Activated naive CD4-positive, alpha-beta T cell treated with anti-CD3 and anti-CD28 coated beads, Interleukin-2, amount 50 U/mL, for 72 hours (primary cell): ENCODE results near the gene DOCK3. TPM values are rescaled to one million over a fixed set of nuclear protein-coding genes. Genes with fewer than 3 reads are reported as not detected.
"Not testable (repeated sequence)": the region's sequence is repeated elsewhere in the genome, so short reads cannot be mapped to it uniquely, and the experiment has no call there.

Source experiments
- ATAC-seq, 2 donors: fragments of 150-1000 bp; cut with Tn5 transposase; 2 replicates each; pipeline ENCODE4 v1.10.0; 2021; ENCODE audit warnings: mild to moderate bottlenecking in 2 of 2, moderate library complexity in 2 of 2
- DNase-seq, 2 donors: peaks; one replicate each; pipeline ENCODE4 v3.0.0; 2021 to 2022; ENCODE audit warnings: low spot score in 2 of 2
- H3K27ac Mint-ChIP-seq, 2 donors: one replicate each; pipeline ENCODE4 v1.8.0; 2022; ENCODE audit warnings: mild to moderate bottlenecking in 2 of 2, mixed read lengths in 2 of 2
- H3K36me3 Mint-ChIP-seq, 2 donors: one replicate each; pipeline ENCODE4 v1.8.0; 2022; ENCODE audit warnings: mixed read lengths in 2 of 2
- H3K9me3 Mint-ChIP-seq, 2 donors: one replicate each; pipeline ENCODE4 v1.8.0; 2022; ENCODE audit warnings: mixed read lengths in 2 of 2
- total RNA-seq, 2 donors: library from RNA; stranded (reverse); gene quantifications; one replicate each; pipeline ENCODE4 v1.2.3, GENCODE V29; 2022

DOCK3 gene
- total RNA-seq, 2 donors from 2014 or later, result 4.1 to 4.8 TPM

DNA sequence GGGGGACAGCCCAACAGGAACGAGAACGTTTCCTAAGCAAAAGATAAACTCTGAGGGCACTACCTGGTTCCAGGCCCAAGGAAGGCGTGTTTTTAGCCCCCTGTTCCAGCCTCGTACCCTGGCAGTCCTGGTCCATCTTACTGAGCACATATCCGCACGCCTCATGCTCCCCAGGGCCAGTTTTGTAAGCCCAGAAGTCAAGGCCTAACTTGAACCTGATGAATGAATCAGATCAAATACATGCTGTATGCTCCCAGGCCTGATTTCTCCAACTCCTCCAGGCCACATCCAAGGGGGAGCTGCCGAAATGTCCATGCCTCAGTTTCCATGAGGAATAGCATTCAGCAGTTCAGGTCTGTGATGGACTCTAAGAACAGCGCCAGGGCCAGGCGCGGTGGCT, 14.3 kb upstream of the DOCK3 start:
- H3K9me3 Mint-ChIP-seq, result no peaks in the 10 kb centered on the region
- peak overlapping the region in 1 of 2 donors; percentile 75 for H3K27ac Mint-ChIP-seq
- peak in 1 of 2 donors; percentile 26 for DNase-seq
- no peak for ATAC-seq
- H3K36me3 Mint-ChIP-seq, result no peaks in the 10 kb centered on the region

GRCh38 chr3:50661321-50661837, 13.3 kb upstream of the DOCK3 start:
- H3K9me3 Mint-ChIP-seq, result no peaks in the 10 kb centered on the region
- no peaks in the 10 kb centered on the region for H3K36me3 Mint-ChIP-seq
- ATAC-seq (no peak), DNase-seq (peak in 1 of 2 donors; percentile 16)
- no peak overlapping the region for H3K27ac Mint-ChIP-seq

DNA sequence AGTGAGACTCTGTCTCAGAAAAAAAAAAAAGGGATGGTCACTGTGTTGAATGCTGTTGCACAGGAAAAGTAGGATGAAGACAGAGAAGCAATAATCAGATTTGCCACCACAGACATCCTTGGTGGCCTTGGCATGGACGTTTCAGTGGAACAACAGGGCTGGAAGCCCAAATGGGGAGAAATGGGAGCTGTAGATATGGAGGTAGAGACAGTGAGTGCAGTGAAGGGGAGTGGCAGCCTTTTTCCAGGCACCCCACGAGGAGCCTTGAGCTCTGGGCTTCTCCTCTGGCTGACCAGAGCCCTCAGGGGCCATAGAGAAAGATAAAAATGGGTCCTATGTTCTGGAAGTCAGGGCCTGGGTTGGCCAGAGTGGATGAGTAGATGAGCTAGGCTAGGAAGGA, 12.3 kb upstream of the DOCK3 start:
- no peaks in the 10 kb centered on the region for H3K36me3 Mint-ChIP-seq
- DNase-seq, result no peak
- no peaks in the 10 kb centered on the region for H3K9me3 Mint-ChIP-seq
- no peak for ATAC-seq
- no peak overlapping the region for H3K27ac Mint-ChIP-seq

- Mint-ChIP-seq H3K9me3 (no peaks in the 10 kb centered on the region), H3K27ac (peak overlapping the region; percentile 3), H3K36me3 (no peaks in the 10 kb centered on the region)
- peak; percentile 40 to 58 for ATAC-seq
- no peak for DNase-seq
Observed at GRCh38 chr3:50665081-50665840, 9.5 kb upstream of the DOCK3 start.

DNA sequence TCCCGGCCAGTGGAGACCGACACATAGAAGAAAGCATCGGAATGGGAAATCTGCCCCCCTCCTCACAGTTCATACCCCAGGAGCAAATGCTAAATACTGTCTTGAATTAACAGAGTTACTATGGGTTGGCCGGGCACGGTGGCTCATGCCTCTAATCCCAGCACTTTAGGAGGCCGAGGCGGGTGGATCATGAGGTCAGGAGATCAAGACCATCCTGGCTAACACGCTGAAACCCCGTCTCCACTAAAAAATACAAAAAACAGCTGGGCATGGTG, 8.9 kb upstream of the DOCK3 start:
- H3K36me3 Mint-ChIP-seq, H3K9me3 Mint-ChIP-seq, ATAC-seq: not testable (repeated sequence)
- H3K27ac Mint-ChIP-seq, result peak overlapping the region in 1 of 2 donors; percentile 3
- DNase-seq, result peak in 1 of 2 donors; percentile 34

DNA sequence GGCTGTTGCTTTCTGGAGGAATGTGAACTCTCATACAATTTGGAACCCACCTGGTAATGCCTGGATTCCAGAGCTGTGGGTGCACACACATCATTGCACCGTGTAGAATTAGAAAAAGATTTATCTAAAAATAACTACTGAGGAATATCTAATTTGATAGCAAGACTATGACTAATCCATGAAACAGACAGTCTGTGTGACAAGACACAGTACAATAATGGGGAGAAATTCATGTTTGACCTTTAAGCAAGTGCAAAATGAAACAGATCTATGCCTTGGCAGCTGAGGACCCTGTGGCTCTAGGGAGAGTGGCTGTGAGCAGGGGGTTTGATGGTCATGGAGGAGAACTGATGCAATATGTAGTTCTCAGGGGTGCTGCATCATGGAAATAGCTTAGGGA, 7.9 kb upstream of the DOCK3 start:
- Mint-ChIP-seq H3K27ac (no peak overlapping the region), H3K9me3 (no peaks in the 10 kb centered on the region), H3K36me3 (no peaks in the 10 kb centered on the region)
- peak in 1 of 2 donors; percentile 2 for DNase-seq
- ATAC-seq, result peak; percentile 46 to 72

DNA sequence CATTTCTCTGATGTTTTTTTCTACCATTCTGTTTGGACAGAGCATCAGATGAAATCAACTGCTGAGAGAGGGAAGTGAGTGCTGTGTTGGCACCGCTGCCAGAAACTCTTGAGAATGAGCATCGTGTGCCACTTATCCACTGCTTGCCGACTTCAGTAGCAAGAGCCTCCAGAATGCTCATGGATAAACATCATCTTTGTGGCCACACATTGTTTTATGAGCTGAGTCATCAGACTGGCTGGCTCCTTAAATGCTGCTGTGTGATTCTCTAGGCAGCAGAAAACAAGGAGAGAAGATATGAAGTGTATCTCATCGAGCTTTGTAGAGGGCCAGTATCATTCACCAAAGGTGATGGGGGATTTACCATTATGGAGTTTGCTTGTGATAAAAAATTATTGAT, 3.4 kb upstream of the DOCK3 start:
- DNase-seq (no peak), ATAC-seq (no peak)
- no peak overlapping the region for H3K27ac Mint-ChIP-seq
- H3K9me3 Mint-ChIP-seq, result no peaks in the 10 kb centered on the region
- H3K36me3 Mint-ChIP-seq, result peaks cover 0 to 6% of the 10 kb centered on the region in 2 donors

GRCh38 chr3:50672656-50673055, 2.1 kb upstream of the DOCK3 start:
- H3K9me3 Mint-ChIP-seq, result no peaks in the 10 kb centered on the region
- H3K27ac Mint-ChIP-seq, result no peak overlapping the region
- peaks cover 0 to 6% of the 10 kb centered on the region in 2 donors for H3K36me3 Mint-ChIP-seq
- no peak for ATAC-seq
- DNase-seq, result no peak

DNA sequence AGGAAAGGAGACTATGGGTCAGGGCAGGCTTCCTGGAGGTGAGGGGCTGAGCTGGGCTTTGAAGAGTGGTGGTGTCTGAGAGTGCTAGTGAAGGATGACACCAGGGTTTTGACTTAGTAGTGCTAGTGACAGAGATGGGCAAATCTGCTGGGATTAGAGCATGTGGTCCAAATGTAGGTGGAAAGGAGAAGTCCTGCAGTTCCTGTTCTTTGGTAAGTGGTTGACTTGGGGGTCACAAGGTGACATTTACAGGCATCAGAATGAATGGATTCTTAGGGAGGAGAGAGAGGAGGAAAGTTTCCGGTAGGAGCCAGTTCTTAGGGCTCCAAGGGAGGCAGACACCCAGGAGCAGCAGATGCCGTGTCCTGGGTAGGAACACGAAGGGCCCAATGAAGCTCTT, 796 bp upstream of the DOCK3 start:
- Mint-ChIP-seq H3K27ac (peak overlapping the region in 1 of 2 donors; percentile 4), H3K36me3 (peaks cover 0 to 6% of the 10 kb centered on the region in 2 donors), H3K9me3 (no peaks in the 10 kb centered on the region)
- ATAC-seq (no peak), DNase-seq (no peak)

DNA sequence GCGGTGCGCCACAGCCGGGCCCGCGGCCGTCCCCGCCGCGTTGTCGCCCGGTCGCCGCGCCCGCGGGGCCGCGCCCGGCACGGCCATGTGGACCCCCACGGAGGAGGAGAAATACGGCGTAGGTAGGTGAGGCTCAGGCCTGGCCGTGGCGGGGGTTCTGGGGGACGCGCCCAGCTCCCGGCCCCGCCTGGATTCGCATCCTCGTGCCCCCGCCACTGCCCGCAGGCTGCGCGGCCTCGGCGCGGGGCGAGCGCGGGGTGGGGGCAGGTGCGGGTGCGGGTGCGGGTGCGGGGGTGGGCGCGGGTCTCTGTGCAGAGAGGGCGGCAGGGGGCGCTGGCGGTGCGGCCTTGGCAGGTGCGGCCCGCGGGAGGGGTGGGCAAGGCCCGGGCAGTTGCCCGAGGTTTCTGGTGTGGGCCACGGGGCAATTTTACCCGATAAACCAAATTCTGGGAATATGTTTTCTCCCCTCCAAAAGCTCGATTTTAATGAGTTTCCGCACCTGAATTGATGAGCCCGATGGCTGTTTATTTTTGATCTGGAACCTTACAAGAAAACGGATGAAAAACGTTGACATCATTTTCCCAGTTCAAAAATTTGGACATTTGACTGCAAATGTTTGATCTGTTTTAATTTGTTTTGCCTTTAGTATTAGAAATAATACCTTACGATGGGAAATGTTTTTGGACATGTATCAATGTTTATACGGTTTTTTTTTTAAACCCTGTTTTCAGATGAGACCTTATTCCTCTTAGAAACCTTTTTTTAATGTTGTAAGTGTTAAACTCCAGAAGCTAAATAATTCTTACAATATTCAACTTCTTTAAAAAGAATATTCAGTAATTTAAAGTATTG, 678 bp downstream of the DOCK3 start:
- Mint-ChIP-seq H3K36me3 (peaks cover 0 to 6% of the 10 kb centered on the region in 2 donors), H3K27ac (no peak overlapping the region), H3K9me3 (no peaks in the 10 kb centered on the region)
- peak; percentile 72 to 81 for DNase-seq
- ATAC-seq, result peak; percentile 73 to 75

- no peak overlapping the region for H3K27ac Mint-ChIP-seq
- H3K36me3 Mint-ChIP-seq, result peaks cover 0 to 6% of the 10 kb centered on the region in 2 donors
- ATAC-seq (no peak), DNase-seq (no peak)
- H3K9me3 Mint-ChIP-seq, result no peaks in the 10 kb centered on the region
Observed at GRCh38 chr3:50676031-50676705, 1.4 kb downstream of the DOCK3 start.

GRCh38 chr3:50687127-50687751, 12.5 kb downstream of the DOCK3 start:
- no peak for ATAC-seq
- H3K9me3 Mint-ChIP-seq, result no peaks in the 10 kb centered on the region
- H3K36me3 Mint-ChIP-seq, result no peaks in the 10 kb centered on the region
- no peak for DNase-seq
- no peak overlapping the region for H3K27ac Mint-ChIP-seq

DNA sequence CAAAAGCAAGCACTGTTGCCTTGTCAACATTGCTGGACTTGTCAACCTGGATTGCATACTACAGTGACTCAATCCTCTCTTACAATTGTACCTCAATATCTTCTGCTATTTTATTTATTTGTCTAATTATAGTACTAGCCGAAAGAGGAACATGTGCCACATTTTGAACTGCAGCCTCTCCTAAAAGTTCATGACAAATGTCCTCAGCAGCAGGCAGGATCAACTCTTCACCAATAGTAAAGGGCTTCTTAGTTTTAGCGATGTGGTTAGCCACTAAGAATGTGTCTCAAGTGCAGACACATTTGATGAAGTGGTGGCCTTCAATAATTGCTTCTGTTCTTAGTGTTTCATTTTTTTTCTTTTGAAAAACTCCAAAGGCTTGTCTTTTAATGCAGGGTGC, 13.2 kb downstream of the DOCK3 start:
- no peak overlapping the region for H3K27ac Mint-ChIP-seq
- no peak for DNase-seq
- H3K9me3 Mint-ChIP-seq, result no peaks in the 10 kb centered on the region
- no peaks in the 10 kb centered on the region for H3K36me3 Mint-ChIP-seq
- no peak for ATAC-seq

- not testable (repeated sequence) for DNase-seq, ATAC-seq, H3K27ac Mint-ChIP-seq
Observed at GRCh38 chr3:50688602-50689001, 13.9 kb downstream of the DOCK3 start.

GRCh38 chr3:50689558-50689957, 14.8 kb downstream of the DOCK3 start:
- ATAC-seq (no peak), DNase-seq (no peak)
- H3K36me3 Mint-ChIP-seq, result no peaks in the 10 kb centered on the region
- no peaks in the 10 kb centered on the region for H3K9me3 Mint-ChIP-seq
- no peak overlapping the region for H3K27ac Mint-ChIP-seq

More at GRCh38 chr3:50688602-50689001, 13.9 kb downstream of the DOCK3 start:
- not testable (repeated sequence) for H3K36me3 Mint-ChIP-seq, H3K9me3 Mint-ChIP-seq

GRCh38 chr3:50695031-50695430, 20.3 kb downstream of the DOCK3 start:
- Mint-ChIP-seq H3K36me3 (peaks cover 6 to 15% of the 10 kb centered on the region in 2 donors), H3K9me3 (peaks cover 6 to 11% of the 10 kb centered on the region in 2 donors), H3K27ac (no peak overlapping the region)
- ATAC-seq (no peak), DNase-seq (no peak)
